Measurements from ENCODE around the gene OR52R1.
"Not testable (repeated sequence)": the region's sequence is repeated elsewhere in the genome, so short reads cannot be mapped to it uniquely, and the experiment has no call there.

Gene OR52R1

DNA sequence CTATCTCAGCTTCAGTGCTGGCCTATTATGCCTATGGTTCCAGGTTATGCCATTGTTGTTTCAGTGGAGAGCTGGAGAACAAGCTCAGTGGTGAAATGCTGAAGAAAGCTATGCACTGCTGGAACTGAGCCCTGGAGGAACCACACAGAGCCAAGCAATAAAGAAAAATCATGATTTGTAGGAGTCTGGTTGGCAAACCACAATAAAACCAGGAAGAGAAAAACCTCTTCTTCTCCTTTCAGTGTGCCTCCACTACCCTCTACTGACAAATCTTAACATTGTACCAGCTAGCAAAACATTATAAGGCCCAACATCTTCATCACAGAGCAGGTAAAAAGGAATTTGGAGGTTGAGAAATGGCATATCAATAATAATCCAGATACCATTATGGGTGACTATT is 22.2 kb upstream of the OR52R1 start:
- TF ChIP-seq, protein P1, sequence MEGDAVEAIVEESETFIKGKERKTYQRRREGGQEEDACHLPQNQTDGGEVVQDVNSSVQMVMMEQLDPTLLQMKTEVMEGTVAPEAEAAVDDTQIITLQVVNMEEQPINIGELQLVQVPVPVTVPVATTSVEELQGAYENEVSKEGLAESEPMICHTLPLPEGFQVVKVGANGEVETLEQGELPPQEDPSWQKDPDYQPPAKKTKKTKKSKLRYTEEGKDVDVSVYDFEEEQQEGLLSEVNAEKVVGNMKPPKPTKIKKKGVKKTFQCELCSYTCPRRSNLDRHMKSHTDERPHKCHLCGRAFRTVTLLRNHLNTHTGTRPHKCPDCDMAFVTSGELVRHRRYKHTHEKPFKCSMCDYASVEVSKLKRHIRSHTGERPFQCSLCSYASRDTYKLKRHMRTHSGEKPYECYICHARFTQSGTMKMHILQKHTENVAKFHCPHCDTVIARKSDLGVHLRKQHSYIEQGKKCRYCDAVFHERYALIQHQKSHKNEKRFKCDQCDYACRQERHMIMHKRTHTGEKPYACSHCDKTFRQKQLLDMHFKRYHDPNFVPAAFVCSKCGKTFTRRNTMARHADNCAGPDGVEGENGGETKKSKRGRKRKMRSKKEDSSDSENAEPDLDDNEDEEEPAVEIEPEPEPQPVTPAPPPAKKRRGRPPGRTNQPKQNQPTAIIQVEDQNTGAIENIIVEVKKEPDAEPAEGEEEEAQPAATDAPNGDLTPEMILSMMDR (IDR thresholded peaks at IDR 0.05; ENCODE audit: extremely low read depth, insufficient read depth, missing control alignments) = peak; percentile 17
- DNase-seq (ENCODE audit: low spot score) = no peak
- in situ Hi-C loops (cut with MboI; ENCODE audit: low pct_unique_long_range_greater_than_20kb, low sequenced_read_pairs, unreplicated experiment) = no loop called here

- TF ChIP-seq, protein P1 (IDR thresholded peaks at IDR 0.05; ENCODE audit: extremely low read depth, insufficient read depth, missing control alignments) = no peak
- no peak for DNase-seq (ENCODE audit: low spot score)
- in situ Hi-C loops (cut with MboI; ENCODE audit: low pct_unique_long_range_greater_than_20kb, low sequenced_read_pairs, unreplicated experiment) = no loop called here
Measured at GRCh38 chr11:4825132-4825531, 21.0 kb upstream of the OR52R1 start.

- DNase-seq (ENCODE audit: low spot score) = no peak
- in situ Hi-C loops (cut with MboI; ENCODE audit: low pct_unique_long_range_greater_than_20kb, low sequenced_read_pairs, unreplicated experiment) = no loop called here
- TF ChIP-seq, protein P1 (IDR thresholded peaks at IDR 0.05; ENCODE audit: extremely low read depth, insufficient read depth, missing control alignments) = no peak
Measured at GRCh38 chr11:4821021-4821420, 16.8 kb upstream of the OR52R1 start, which contains the start of gene OR51F2. TSS of gene OR51F2 (plus strand) at chr11:4821321. CDS start at chr11:4821422, 101 bp downstream.

DNA sequence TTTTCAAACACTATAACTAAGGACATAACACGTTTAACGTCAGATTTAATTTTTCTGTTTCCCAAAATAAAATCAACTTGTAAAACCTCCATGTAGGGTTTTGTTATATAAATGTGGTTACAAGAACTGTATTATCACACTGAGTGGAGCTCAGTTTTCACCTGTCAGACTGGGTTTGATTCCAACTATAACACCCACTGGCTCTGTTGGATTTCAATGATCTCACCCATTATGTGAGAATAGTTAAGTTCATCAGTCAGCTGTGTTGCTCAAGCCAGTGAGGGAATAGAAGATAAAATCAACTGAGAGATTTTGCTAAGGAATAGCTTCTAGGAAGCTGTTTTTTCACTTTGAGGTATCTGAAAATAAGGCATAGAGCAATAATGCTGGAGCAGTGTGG is 5.1 kb upstream of the OR52R1 start:
- TF ChIP-seq, protein P1 (IDR thresholded peaks at IDR 0.05; ENCODE audit: extremely low read depth, insufficient read depth, missing control alignments) = no peak
- in situ Hi-C loops (cut with MboI; ENCODE audit: low pct_unique_long_range_greater_than_20kb, low sequenced_read_pairs, unreplicated experiment) = no loop called here
- DNase-seq (ENCODE audit: low spot score) = no peak

GRCh38 chr11:4808476-4808875 is 4.3 kb upstream of the OR52R1 start:
- TF ChIP-seq, protein P1 (IDR thresholded peaks at IDR 0.05; ENCODE audit: extremely low read depth, insufficient read depth, missing control alignments) = no peak
- in situ Hi-C loops (cut with MboI; ENCODE audit: low pct_unique_long_range_greater_than_20kb, low sequenced_read_pairs, unreplicated experiment) = no loop called here
- no peak for DNase-seq (ENCODE audit: low spot score)

DNA sequence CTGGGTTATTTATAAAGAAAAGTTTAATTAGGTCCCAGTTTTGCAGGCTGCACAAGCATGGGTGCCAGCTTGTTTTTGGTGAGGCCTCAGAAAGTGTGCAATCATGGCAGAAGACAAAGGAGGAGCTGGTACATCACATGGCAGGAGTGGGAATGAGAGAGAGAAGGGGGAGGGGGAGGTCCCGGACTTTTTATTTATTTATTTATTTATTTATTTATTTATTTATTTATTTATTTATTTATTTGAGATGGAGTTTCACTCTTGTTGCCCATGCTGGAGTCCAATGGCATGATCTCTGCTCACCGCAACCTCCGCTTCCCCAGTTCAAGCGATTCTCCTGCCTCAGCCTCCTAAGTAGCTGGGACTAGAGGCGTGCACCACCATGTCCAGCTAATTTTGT is 2.9 kb downstream of the OR52R1 start:
- DNase-seq (ENCODE audit: low spot score); in situ Hi-C loops (cut with MboI; ENCODE audit: low pct_unique_long_range_greater_than_20kb, low sequenced_read_pairs, unreplicated experiment): not testable (repeated sequence)

- TF ChIP-seq, protein P1 (IDR thresholded peaks at IDR 0.05; ENCODE audit: extremely low read depth, insufficient read depth, missing control alignments) = no peak
- no peak for DNase-seq (ENCODE audit: low spot score)
- in situ Hi-C loops (cut with MboI; ENCODE audit: low pct_unique_long_range_greater_than_20kb, low sequenced_read_pairs, unreplicated experiment) = no loop called here
Measured at GRCh38 chr11:4798427-4799183, 5.6 kb downstream of the OR52R1 start.
